ENCODE results near the gene KIR2DL1.
"Not testable (repeated sequence)": the region's sequence is repeated elsewhere in the genome, so short reads cannot be mapped to it uniquely, and the experiment has no call there.

KIR2DL1 gene

DNA sequence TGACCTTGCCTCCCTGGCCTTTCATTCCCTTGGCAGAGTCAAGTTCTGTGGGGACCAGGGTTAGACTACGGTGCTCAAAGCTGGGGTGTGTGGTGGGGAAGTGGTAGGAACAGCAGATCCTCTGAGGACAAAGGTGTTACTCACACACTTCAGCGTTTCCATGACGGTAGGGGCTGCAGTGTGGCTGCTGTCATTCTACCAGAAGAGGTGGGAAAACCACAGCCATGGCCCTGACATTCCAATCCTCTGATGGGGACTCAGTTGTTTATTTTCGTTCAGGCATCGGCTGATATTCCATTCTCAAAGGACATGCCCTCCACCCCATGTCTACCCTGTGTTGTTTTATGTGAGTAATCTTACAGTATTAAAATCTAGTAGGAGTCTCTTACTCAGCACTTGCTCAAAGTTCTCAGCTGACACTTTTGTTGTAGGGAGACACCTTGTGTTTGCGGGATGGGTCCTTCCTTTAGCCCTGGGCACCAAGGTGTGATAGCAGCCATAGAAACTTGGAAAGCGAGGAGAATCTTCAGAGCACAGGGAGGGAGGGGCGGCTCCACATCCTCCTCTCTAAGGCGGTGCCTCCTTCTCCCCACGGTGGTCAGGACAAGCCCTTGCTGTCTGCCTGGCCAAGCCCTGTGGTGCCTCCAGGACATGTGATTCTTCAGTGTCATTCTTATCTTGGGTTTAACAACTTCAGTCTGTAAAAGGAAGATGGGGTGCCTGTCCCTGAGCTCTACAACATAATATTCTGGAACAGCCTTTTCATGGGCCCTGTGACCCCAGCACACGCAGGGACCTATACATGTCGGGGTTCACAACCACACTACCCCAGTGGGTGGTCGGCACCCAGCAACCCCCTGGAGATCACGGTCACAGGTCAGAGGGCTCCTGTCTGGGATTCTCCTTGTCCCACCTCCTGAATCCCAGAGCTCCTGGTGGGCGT is 1.7 kb downstream of the KIR2DL1 start:
- not testable (repeated sequence) for DNase-seq (ENCODE audit: low spot score)

DNA sequence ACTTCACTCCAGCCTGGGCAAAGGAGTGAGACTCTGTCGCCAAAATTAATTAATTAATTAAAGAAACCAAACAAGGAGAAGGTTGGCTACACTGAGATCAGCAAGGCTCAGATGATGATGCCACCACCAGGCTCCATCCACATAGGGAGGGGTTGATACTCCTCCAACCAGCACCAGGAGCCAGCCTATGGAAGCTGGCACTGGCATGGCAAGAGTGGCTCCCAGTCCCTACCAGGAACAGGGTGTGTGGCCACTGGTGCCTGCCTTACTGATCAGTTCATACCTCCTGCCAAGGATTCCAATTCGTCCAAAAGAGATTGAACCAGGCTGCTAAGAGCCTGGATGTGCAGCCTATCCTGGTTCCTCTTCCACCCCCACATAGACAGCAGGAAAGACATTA is 3.1 kb downstream of the KIR2DL1 start:
- DNase-seq (ENCODE audit: low spot score), result not testable (repeated sequence)

DNA sequence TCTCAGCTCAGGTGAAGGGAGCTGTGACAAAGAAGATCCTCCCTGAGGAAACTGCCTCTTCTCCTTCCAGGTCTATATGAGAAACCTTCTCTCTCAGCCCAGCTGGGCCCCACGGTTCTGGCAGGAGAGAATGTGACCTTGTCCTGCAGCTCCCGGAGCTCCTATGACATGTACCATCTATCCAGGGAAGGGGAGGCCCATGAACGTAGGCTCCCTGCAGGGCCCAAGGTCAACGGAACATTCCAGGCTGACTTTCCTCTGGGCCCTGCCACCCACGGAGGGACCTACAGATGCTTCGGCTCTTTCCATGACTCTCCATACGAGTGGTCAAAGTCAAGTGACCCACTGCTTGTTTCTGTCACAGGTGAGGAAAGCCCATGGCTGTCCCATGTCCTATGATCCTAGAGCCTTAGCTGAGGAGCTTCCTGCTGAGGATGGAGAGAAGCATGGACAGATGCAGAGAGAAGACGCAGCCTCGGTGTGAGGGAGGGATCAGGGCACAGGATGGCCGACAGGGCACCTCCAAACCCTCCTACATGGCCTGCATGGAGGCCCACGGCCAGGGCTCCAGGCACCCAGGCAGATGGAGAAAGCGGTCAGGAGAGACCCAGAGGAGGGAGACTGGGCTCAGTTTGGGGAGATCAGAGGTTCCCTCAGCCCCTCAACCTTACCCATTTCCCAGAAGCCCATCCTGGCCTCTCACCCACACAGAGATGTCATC is 5.7 kb downstream of the KIR2DL1 start:
- DNase-seq (ENCODE audit: low spot score), result not testable (repeated sequence)

DNA sequence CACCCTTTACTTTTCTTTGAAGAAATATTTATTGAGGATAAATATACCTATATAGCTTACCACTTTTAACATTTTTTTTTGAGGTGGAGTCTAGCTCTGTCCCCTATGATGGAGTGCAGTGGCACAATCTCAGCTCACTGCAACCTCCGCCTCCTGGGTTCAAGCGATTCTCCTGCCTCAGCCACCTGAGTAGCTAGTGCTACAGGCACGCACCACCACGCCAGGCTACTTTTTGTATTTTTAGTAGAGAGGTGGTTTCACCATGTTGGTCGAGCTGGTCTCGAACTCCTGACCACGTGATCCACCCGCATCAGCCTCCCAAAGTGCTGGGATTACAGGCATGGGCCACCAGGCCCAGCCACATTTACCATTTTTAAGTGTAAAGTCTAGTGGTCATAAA is 6.2 kb downstream of the KIR2DL1 start:
- not testable (repeated sequence) for DNase-seq (ENCODE audit: low spot score)

DNA sequence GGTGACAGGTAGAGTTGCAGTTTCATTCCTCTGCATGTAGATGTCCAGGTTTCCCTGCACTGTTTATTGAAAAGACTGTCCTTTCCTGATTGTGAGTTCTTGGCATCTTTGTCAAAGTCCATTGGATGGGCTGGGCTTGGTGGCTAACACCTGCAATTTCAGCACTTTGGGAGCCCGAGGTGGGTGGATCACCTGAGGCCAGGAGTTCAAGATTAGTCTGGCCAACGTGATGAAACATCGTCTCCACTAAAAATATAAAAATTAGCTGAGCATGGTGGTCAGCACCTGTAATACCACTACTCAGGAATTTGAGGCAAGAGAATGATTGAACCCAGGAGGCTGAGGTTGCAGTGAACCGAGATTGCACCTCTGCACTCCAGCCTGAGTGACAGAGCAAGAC is 8.3 kb downstream of the KIR2DL1 start:
- not testable (repeated sequence) for DNase-seq (ENCODE audit: low spot score)

DNA sequence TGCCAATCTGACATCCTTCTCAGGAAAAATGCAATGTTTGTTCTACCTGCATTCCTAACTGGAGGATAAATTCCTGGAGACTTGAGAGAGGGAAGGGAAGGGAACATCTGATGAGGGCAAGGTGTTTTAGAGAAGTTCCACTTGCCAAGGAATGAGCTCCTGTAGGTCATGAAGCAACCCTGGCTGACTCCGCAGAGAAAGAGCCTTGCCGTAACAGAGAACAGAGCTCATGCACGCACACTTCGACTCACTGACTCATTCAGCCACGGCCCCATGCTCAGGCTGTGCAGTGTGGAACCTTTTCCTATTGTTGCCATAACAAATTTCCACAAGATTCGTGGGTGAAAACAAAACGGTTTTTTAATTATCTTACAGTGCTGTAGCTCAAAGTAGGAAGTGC is 9.3 kb downstream of the KIR2DL1 start:
- DNase-seq (ENCODE audit: low spot score), result not testable (repeated sequence)

DNA sequence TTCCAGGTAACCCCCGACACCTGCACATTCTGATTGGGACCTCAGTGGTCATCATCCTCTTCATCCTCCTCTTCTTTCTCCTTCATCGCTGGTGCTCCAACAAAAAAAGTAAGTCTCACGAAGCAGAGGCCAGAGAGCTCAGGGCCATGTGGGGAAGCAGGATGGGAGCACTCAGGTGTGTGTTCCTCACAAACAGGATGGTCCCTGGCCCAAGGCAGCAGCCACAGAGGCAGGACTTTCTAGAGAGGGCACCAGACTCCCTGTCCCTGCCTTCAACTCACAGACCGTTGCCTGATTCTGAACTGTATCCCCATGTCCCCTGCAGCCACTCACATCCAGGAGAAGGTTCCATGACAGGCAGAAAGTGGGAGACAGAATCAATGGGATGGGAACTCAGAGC is 13.3 kb downstream of the KIR2DL1 start:
- DNase-seq (ENCODE audit: low spot score), result not testable (repeated sequence)

DNA sequence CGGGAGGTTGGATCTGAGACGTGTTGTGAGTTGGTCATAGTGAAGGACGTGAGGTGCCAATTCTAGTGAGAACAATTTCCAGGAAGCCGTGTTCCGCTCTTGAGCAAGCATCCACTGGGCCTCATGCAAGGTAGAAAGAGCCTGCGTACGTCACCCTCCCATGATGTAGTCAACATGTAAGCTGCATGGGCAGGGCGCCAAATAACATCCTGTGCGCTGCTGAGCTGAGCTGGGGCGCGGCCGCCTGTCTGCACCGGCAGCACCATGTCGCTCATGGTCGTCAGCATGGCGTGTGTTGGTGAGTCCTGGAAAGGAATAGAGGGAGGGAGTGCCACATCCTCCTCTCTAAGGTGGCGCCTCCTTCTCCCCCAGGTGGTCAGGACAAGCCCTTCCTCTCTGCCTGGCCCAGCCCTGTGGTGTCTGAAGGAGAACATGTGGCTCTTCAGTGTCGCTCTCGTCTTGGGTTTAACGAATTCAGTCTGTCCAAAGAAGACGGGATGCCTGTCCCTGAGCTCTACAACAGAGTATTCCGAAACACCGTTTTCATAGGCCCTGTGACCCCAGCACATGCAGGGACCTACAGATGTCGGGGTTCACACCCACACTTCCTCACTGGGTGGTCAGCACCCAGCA is 16.6 kb downstream of the KIR2DL1 start:
- DNase-seq (ENCODE audit: low spot score), result not testable (repeated sequence)

DNA sequence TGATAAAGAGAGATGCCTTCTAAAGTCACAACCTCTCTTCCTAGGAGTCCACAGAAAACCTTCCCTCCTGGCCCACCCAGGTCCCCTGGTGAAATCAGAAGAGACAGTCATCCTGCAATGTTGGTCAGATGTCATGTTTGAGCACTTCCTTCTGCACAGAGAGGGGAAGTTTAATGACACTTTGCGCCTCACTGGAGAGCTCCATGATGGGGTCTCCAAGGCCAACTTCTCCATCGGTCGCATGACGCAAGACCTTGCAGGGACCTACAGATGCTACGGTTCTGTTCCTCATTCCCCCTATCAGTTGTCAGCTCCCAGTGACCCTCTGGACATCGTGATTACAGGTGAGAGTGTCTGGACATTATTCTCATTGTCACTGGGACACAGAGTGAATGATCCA is 18.6 kb downstream of the KIR2DL1 start:
- not testable (repeated sequence) for DNase-seq (ENCODE audit: low spot score)

DNA sequence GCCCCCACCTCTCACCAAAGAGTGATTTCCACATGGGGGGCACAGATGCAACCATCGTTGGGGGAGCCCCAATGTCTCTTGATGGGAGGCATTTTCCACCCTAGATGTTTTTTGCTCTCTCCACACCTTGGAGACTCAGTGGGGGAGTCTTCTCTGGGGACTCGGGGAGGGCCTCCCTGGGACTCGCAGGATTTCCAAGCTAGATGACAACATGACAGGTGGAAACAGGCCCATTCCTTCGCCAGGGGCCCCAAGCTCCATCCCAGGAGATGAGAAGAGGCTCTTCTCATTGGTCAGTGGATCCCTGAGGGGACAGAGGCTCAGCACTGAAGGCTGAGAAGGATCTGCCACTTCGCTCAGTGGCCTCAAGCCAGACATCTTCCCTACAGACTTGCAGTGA is 21.1 kb downstream of the KIR2DL1 start:
- DNase-seq (ENCODE audit: low spot score), result no peak

DNA sequence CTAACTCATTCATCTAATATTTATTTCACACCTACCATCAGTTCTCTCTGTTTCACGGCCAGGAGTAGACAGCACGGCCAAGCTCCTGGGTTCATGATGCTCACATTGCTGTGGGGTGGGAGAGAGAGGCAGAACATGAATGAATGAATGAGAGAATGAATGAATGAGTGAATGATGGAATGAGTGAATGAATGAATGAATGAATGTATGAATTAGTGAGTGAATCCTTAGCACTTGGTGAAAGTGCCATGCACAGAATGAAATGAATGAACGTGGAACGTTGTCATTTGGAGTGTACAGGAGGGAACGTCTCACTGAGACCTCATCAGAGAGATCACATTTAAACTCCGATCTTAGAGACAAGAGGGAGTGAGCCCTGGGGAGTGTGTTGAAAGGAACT is 21.9 kb downstream of the KIR2DL1 start:
- DNase-seq (ENCODE audit: low spot score), result no peak

DNA sequence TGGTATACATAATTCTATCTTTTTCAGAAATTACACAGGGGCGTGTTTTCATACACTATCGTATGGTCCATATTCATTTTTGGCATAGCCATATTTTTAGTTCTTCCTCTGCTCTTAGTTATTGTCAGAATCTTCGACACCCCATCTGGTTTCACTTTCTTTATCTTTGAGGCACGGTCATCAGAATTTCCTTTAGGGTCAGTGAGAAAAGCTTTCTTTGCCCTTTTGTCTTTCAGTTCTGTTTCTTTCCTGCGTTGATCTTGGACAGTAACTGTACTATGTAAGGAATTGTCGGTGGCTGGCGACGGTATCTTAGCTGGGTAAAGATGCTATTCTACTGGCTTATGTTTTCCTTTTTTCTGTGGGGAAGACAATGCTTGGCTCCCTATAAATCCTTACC is 23.2 kb downstream of the KIR2DL1 start:
- DNase-seq (ENCODE audit: low spot score), result no peak

DNA sequence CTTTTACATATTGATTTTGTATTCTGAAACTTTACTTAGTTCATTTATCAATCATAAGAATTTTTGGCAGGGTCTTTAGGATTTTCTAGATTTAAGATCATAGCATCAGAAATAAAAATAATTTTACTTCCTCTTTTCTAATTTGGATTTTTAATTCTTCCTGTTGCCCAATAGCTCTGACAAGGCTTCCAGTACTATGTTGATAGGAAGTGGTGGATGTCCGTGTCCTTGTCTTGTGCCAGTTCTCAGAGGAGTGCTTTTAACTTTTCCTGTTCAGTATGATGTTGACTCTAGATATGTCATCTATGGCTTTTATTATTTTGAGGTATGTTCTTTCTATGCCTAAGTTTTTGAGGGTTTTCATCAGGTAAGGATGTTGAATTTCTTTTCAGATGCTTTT is 26.2 kb downstream of the KIR2DL1 start:
- no peak for DNase-seq (ENCODE audit: low spot score)

DNA sequence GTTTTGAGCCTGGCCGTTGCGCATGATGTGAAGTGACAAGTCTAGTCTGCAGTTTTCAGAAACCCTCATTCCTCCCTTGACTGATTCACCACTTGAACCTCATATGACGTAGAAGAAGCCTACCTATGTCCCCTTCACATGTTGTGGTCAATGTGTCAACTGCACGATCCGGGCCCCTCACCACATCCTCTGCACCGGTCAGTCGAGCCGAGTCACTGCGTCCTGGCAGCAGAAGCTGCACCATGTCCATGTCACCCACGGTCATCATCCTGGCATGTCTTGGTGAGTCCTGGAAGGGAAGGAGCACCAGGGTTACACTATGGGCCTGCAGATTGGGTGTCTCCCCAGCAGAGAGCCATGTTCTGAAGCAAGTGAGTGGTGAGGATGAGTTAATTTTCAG is 33.8 kb downstream of the KIR2DL1 start, which contains the start of gene KIR2DL4:
Gene KIR2DL4 (plus strand): TSS at position 201 of the 400 bp plus-strand sequence. CDS start 42 bp downstream, at position 243.
- DNase-seq (ENCODE audit: low spot score), result no peak

DNA sequence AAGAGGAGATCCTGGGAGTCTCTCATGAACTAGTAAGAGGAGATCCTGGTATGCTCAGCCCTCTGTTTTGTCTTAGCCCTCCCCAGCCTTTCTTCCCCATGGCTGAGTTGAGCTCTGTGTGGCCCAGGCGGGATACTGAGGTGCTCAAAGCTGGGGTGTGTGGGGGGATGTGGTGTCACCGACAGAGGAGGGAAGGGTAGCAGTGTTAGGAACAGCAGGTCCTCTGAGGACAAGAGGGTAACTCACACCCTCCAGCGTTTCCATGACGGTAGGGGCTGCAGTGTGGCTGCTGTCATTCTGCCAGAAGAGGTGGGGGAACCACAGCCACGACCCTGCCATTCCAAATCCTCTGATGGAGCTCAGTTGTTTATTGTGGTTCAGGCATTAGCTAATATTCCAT is 34.5 kb downstream of the KIR2DL1 start:
- DNase-seq (ENCODE audit: low spot score), result no peak

DNA sequence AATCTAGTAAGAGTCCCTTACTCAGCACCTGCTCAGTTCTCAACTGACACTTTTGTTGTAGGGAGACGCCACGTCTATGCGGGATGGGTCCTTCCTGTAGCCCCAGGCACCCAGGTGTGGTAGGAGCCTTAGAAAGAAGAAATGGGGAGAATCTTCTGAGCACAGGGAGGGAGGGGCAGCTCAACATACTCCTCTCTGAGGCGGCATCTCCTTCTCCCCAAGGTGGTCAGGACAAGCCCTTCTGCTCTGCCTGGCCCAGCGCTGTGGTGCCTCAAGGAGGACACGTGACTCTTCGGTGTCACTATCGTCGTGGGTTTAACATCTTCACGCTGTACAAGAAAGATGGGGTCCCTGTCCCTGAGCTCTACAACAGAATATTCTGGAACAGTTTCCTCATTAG is 35.0 kb downstream of the KIR2DL1 start:
- no peak for DNase-seq (ENCODE audit: low spot score)

DNA sequence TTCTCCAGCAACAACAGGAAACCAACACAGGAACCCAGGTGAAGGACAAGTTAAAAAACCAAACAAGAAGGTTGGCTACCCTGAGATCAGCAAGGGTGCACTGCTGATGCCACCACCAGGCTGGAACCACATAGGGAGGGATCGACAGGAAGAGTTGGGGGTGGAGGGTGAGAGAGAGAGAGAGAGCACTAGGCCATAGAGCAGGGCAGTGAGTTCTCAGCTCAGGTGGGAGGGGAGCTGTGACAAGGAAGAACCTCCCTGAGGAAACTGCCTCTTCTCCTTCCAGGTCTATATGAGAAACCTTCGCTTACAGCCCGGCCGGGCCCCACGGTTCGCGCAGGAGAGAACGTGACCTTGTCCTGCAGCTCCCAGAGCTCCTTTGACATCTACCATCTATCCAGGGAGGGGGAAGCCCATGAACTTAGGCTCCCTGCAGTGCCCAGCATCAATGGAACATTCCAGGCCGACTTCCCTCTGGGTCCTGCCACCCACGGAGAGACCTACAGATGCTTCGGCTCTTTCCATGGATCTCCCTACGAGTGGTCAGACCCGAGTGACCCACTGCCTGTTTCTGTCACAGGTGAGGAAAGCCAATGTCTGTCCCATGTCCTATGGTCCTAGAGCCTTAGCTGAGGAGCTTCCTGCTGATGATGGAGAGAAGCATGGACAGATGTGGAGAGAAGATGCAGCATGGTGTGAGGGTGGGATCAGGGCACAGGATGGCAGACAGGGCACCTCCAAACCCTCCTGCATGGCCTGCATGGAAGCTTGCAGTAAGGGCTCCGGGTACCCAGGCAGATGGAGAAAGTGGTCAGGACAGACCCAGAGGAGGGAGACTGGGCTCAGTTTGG is 36.3 kb downstream of the KIR2DL1 start:
- no peak for DNase-seq (ENCODE audit: low spot score)

DNA sequence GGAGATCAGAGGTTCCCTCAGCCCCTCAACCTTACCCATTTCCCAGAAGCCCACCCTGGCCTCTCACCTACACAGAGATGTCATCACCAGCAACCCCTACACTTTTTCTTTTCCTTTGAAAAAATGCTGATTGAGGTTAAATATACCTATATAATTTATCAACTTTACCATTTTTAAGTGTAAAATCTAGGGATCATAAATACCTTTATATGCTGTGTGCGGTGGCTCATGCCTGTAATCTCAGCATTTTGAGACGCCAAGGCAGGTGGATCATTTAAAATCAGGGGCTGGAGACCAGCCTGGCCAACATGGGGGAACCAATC is 36.9 kb downstream of the KIR2DL1 start:
- no peak for DNase-seq (ENCODE audit: low spot score)

DNA sequence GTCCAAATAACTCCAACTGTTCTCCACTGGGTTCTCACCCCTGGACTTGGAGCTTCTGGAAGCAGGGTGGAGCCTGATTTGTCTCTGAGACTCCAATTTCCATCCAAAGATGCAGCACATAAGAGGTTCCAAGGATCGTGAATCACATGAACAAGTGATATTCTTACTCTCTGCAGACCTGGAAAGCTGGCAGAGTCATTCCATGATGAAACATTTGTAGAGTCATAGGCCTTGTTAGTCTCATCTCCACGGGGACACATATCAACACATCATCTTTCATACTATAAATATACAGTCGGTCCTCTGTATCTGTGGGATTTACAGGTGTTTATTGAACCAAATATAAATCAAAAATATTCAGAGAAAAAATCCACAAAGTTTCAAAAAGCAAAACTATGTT is 45.0 kb downstream of the KIR2DL1 start:
- not testable (repeated sequence) for DNase-seq (ENCODE audit: low spot score)

DNA sequence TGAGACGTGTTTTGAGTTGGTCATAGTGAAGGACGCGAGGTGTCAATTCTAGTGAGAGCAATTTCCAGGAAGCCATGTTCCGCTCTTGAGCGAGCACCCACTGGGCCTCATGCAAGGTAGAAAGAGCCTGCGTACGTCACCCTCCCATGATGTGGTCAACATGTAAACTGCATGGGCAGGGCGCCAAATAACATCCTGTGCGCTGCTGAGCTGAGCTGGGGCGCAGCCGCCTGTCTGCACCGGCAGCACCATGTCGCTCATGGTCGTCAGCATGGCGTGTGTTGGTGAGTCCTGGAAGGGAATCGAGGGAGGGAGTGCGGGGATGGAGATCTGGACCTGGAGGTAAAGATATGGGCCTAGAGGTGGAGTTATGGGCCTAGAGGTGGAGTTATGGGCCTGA is 46.7 kb downstream of the KIR2DL1 start, which contains the start of gene KIR3DL1:
Gene KIR3DL1 (plus strand): TSS at position 218 of the 400 bp plus-strand sequence.
- DNase-seq (ENCODE audit: low spot score), result not testable (repeated sequence)

DNA sequence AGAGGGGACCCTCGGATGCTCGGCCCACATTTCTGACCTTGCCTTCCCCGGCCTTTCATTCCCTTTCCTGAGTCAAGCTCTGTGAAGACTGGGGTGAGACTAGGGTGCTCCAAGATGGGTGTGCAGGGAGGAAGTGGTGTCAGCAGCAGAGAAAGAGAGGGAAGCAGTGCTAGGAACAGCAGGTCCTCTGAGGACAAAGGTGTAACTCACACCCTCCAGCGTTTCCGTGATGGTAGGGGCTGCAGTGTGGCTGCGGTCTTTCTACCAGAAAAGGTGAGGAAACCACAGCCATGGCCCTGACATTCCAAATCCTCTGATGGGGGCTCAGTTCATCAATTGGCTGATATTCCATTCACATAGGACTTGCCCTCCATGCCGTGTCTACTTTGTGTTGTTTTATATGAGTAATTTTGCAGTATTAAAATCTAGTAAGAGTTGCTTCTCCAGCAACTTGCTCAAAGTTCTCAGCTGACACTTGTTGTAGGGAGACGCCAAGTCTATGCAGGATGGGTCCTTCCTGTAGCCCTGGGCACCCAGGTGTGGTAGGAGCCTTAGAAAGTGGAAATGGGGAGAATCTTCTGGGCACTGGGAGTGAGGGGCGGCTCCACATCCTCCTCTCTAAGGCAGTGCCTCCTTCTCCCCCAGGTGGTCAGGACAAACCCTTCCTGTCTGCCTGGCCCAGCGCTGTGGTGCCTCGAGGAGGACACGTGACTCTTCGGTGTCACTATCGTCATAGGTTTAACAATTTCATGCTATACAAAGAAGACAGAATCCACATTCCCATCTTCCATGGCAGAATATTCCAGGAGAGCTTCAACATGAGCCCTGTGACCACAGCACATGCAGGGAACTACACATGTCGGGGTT is 48.3 kb downstream of the KIR2DL1 start:
- no peak for DNase-seq (ENCODE audit: low spot score)
